ENCODE results near the gene MLLT10.

- TF ChIP-seq CTCF (IDR thresholded peaks at IDR 0.05) (no peak), POLR2A (IDR thresholded peaks at IDR 0.05) (no peak)
Measured at GRCh38 chr10:21754410-21755011, 220.5 kb downstream of the MLLT10 start.

Data from lower leg skin (tissue), 3 donors.